SW 1271 (cell line): ENCODE results near the gene C1orf53.
A peak's percentile ranks its signal among the peaks of the same experiment; 100 is the strongest.
"Not testable (repeated sequence)": the region's sequence is repeated elsewhere in the genome, so short reads cannot be mapped to it uniquely, and the experiment has no call there.

Experiments used
- DNase-seq, 2 experiments: peaks; one replicate each; lab custom pipeline; 2025; lab: John Stamatoyannopoulos, UW

C1orf53 gene

GRCh38 chr1:197902454-197903195 is at the start of gene C1orf53:
C1orf53 (plus strand) TSS chr1:197902630; CDS start chr1:197902650, 20 bp downstream.
- DNase-seq, result peak; percentile 14 to 56

- not testable (repeated sequence) for DNase-seq
Measured at GRCh38 chr1:197855751-197856150, 46.7 kb upstream of the C1orf53 start.

GRCh38 chr1:197857477-197857876 is 45.0 kb upstream of the C1orf53 start:
- no peak for DNase-seq

GRCh38 chr1:197859024-197859423 is 43.4 kb upstream of the C1orf53 start:
- no peak for DNase-seq

- DNase-seq, result no peak
Measured at GRCh38 chr1:197862221-197862620, 40.2 kb upstream of the C1orf53 start.

- DNase-seq, result no peak
Measured at GRCh38 chr1:197862671-197863070, 39.8 kb upstream of the C1orf53 start.

GRCh38 chr1:197865809-197866208 is 36.6 kb upstream of the C1orf53 start:
- no peak for DNase-seq

- no peak for DNase-seq
Measured at GRCh38 chr1:197868751-197869489, 33.5 kb upstream of the C1orf53 start.

- no peak for DNase-seq
Measured at GRCh38 chr1:197869490-197870077, 32.8 kb upstream of the C1orf53 start.

GRCh38 chr1:197876894-197877293 is 25.5 kb upstream of the C1orf53 start:
- DNase-seq, result no peak

- DNase-seq, result not testable (repeated sequence)
Measured at GRCh38 chr1:197880385-197880784, 22.0 kb upstream of the C1orf53 start.

- not testable (repeated sequence) for DNase-seq
Measured at GRCh38 chr1:197882241-197882640, 20.2 kb upstream of the C1orf53 start.

- DNase-seq, result no peak
Measured at GRCh38 chr1:197884173-197884572, 18.3 kb upstream of the C1orf53 start.

- DNase-seq, result no peak
Measured at GRCh38 chr1:197890936-197891335, 11.5 kb upstream of the C1orf53 start.

- DNase-seq, result no peak
Measured at GRCh38 chr1:197892684-197893083, 9.7 kb upstream of the C1orf53 start.

- no peak for DNase-seq
Measured at GRCh38 chr1:197896301-197896700, 6.1 kb upstream of the C1orf53 start.

GRCh38 chr1:197899037-197899436 is 3.4 kb upstream of the C1orf53 start:
- DNase-seq, result no peak

GRCh38 chr1:197902131-197902453 is 338 bp upstream of the C1orf53 start:
- DNase-seq, result no peak

- DNase-seq, result no peak
Measured at GRCh38 chr1:197903196-197903514, 725 bp downstream of the C1orf53 start.

- no peak for DNase-seq
Measured at GRCh38 chr1:197904126-197904787, 1.8 kb downstream of the C1orf53 start.

GRCh38 chr1:197905699-197906351 is 3.4 kb downstream of the C1orf53 start:
- DNase-seq, result no peak
